ENCODE measurements around the gene RPTOR. TPM values are rescaled to one million over a fixed set of nuclear protein-coding genes. Genes with fewer than 3 reads are reported as not detected.

RPTOR gene
- total and polyA plus RNA-seq, 2 donors (not counting 3 experiments of a cell fraction or from before 2014, with no cell fraction given): 10.7 to 41.8 TPM

DNA sequence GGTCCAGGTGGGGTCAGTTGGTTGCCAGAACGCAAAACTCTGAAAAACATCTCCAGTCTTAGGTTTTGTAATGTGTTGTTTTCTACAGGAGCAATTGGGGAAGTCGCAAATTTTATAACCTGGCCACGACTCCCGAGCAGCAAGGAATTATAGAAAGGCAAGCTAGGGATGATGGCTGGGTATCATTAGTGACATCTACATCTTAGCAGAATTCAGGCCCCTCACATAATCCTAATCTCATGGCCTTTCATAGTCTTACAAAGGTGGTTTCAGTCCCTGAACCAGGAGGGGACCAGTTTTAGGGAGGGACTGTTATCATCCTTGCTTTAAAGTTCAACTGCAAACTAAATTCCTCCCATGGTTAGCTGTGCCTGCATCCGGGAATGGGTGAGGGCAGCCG is 117.9 kb downstream of the RPTOR start:
- no peaks in the 10 kb centered on the region for H3K4me1 ChIP-seq (ENCODE audit: control insufficient read depth, extremely low read depth, insufficient read depth, low read length)
- no peak for FAIRE-seq
- peaks cover 16% of the 10 kb centered on the region for H3K79me2 ChIP-seq (ENCODE audit: control insufficient read depth, insufficient read depth, low read length)
- no peak overlapping the region for H3K27ac ChIP-seq (ENCODE audit: insufficient read depth, low read depth, low read length)
- H3K9me1 ChIP-seq (replicated peaks; ENCODE audit: control insufficient read depth, extremely low read depth, insufficient read depth, low read length): no peaks in the 10 kb centered on the region
- intact Hi-C loops (cut with micrococcal nuclease) (no loop called here), dilution Hi-C loops (cut with MboI; ENCODE audit: extremely low pct_ligation_motif_present, low sequenced_read_pairs) (no loop called here)
- H3K4me2 ChIP-seq (ENCODE audit: insufficient read depth, low read length): no peak overlapping the region
- POLR2A ChIA-PET: no interaction called here
- no peaks in the 10 kb centered on the region for H3K9me3 ChIP-seq (replicated peaks; ENCODE audit: control insufficient read depth, insufficient read depth, low read length)
- no peak for TF ChIP-seq JUN (IDR thresholded peaks at IDR 0.05; ENCODE audit: borderline replicate concordance, insufficient read depth, insufficient read length, low read depth)
- TF ChIP-seq POLR2A (IDR thresholded peaks at IDR 0.05; ENCODE audit: low read depth, low read length): no peak
- no peak for TF ChIP-seq POLR2AphosphoS5 (IDR thresholded peaks at IDR 0.05; ENCODE audit: insufficient read depth, low read depth, low read length)
- TF ChIP-seq FOS (IDR thresholded peaks at IDR 0.05; ENCODE audit: borderline replicate concordance, insufficient read depth, low read length): no peak
- no peak for TF ChIP-seq GATA2 (IDR thresholded peaks at IDR 0.05; ENCODE audit: insufficient read depth, insufficient read length, low read depth, low read length)
- TF ChIP-seq MAX (IDR thresholded peaks at IDR 0.05; ENCODE audit: insufficient read depth, insufficient read length): no peak
- TF ChIP-seq EZH2 (IDR thresholded peaks at IDR 0.05; ENCODE audit: borderline replicate concordance, low read depth, low read length, severe bottlenecking): no peak
- no peak for TF ChIP-seq CTCF (IDR thresholded peaks at IDR 0.05; ENCODE audit: extremely low read depth in 1 of 2, insufficient read depth in 1 of 2, low read depth in 1 of 2, low read length in 2 of 2)
- TF ChIP-seq MYC (IDR thresholded peaks at IDR 0.05; ENCODE audit: low read depth, low read length): no peak
- no peaks in the 10 kb centered on the region for H3K27me3 ChIP-seq (ENCODE audit: control insufficient read depth in 2 of 2, insufficient read depth in 2 of 2, low read length in 2 of 2)
- no peaks in the 10 kb centered on the region for H4K20me1 ChIP-seq (replicated peaks; ENCODE audit: control insufficient read depth, extremely low read depth, insufficient read depth, low read length)
- H3K9ac ChIP-seq (replicated peaks; ENCODE audit: extremely low read depth, insufficient read depth, low read length): no peak overlapping the region
- no TSS peak for BruUV-seq (replicated peaks)
- no peak for DNase-seq (ENCODE audit: low read depth, low spot score)
- H3K4me3 ChIP-seq (replicated peaks in 1 of 3; ENCODE audit: insufficient read depth in 1 of 3, low read depth in 1 of 3, low read length in 3 of 3): no peak overlapping the region
- no peaks in the 10 kb centered on the region for H3K36me3 ChIP-seq (ENCODE audit: control insufficient read depth in 2 of 2, extremely low read depth in 1 of 2, insufficient read depth in 2 of 2, low read length in 2 of 2)
- H2AFZ ChIP-seq (ENCODE audit: low read depth, low read length): no peak overlapping the region
- CTCF ChIA-PET: interaction anchor here (1.2 kb wide), 1 partner anchor 197 kb away, joined by 4 read pairs; no protein-coding TSS in a partner anchor

Measured in endothelial cell of umbilical vein (primary cell).